ENCODE results near the gene AMBP. TPM values are rescaled to one million over a fixed set of nuclear protein-coding genes. Genes with fewer than 3 reads are reported as not detected.

Gene AMBP
- total RNA-seq, 1 experiment from 2014 or later = 0.20 TPM

- no peaks in the 10 kb centered on the region for H3K23me2 ChIP-seq (ENCODE audit: insufficient read length, low read depth, low read length, poor library complexity, severe bottlenecking)
- H3K4ac ChIP-seq (ENCODE audit: low read depth, low read length) = no peak overlapping the region
- no peak overlapping the region for H4K91ac ChIP-seq (ENCODE audit: insufficient read length, low read depth, low read length)
- H4K5ac ChIP-seq (ENCODE audit: insufficient read length, low read depth, low read length) = no peak overlapping the region
- H3K14ac ChIP-seq (ENCODE audit: insufficient read depth, low read length) = no peak overlapping the region; the same call in 1 of the 2 replicates
- H3K56ac ChIP-seq (ENCODE audit: insufficient read length, low read depth, low read length) = no peak overlapping the region
- H4K20me1 ChIP-seq (ENCODE audit: control insufficient read depth, insufficient read depth, insufficient read length) = no peaks in the 10 kb centered on the region
- DNase-seq = peak; percentile 11
- no peak overlapping the region for H4K8ac ChIP-seq (replicated peaks; ENCODE audit: insufficient read length, low read depth, low read length)
- no peak overlapping the region for H2BK5ac ChIP-seq (ENCODE audit: insufficient read length, low read length)
- no peak overlapping the region for H2BK12ac ChIP-seq (ENCODE audit: insufficient read length, low read depth, low read length)
- H3K4me2 ChIP-seq (ENCODE audit: insufficient read depth, insufficient read length, low read length) = no peak overlapping the region
- H2BK15ac ChIP-seq (ENCODE audit: low read depth, low read length) = no peak overlapping the region
- no peak overlapping the region for H3K9ac ChIP-seq (ENCODE audit: extremely low read depth, insufficient read length, low read length)
- Mint-ChIP-seq H3K9me3 (no peaks in the 10 kb centered on the region; a peak in 2 of 5 replicates), H3K27me3 (ENCODE audit: low read depth) (peaks cover 27% of the 10 kb centered on the region), H3K4me3 (no peak overlapping the region), H3K27ac (no peak overlapping the region), H3K36me3 (ENCODE audit: insufficient read depth in 1 of 3, low read depth in 3 of 3) (peaks cover 0 to 7% (median 2%) of the 10 kb centered on the region in 3 experiments; a peak in 3 of 7 replicates), H3K4me1 (peaks cover 0 to 7% of the 10 kb centered on the region in 2 experiments; a peak in 3 of 4 replicates)
- H2BK120ac ChIP-seq (ENCODE audit: low read depth, low read length, poor library complexity, severe bottlenecking) = no peak overlapping the region
- no peak overlapping the region for H3K23ac ChIP-seq (ENCODE audit: insufficient read length, low read depth, low read length)
- no peak overlapping the region for H2AK5ac ChIP-seq (ENCODE audit: insufficient read length, low read length)
- no peak for TF ChIP-seq CTCF (conservative IDR thresholded peaks at IDR 0.05)
- H3K4me1 ChIP-seq (ENCODE audit: insufficient read depth, low read length) = 0 out of 2 replicates have a peak, but pooled peaks cover 2% of the 10 kb centered on the region
- no peak overlapping the region for H2AFZ ChIP-seq (ENCODE audit: low read length)
- no peaks in the 10 kb centered on the region for H3K9me3 ChIP-seq (ENCODE audit: control insufficient read depth, low read depth, low read length)
- no peaks in the 10 kb centered on the region for H3K79me2 ChIP-seq (ENCODE audit: insufficient read depth, low read length)
- no peak overlapping the region for H3T11ph ChIP-seq (ENCODE audit: low read length)
- no peak overlapping the region for H3K18ac ChIP-seq (ENCODE audit: insufficient read length, low read depth, low read length)
- peaks cover 3% of the 10 kb centered on the region; the same call in 1 of the 2 replicates for H3K27me3 ChIP-seq (ENCODE audit: insufficient read depth, low read length)
- no CpG with 5 or more reads among the region's 4 CpGs for WGBS (ENCODE audit: extremely low coverage, insufficient read length, low lambda C conversion rate)
- H3K79me1 ChIP-seq (ENCODE audit: insufficient read depth, low read depth, low read length, poor library complexity, severe bottlenecking) = no peaks in the 10 kb centered on the region
- no peak overlapping the region for H3K27ac ChIP-seq (ENCODE audit: insufficient read length, low read depth, low read length)
- H2BK20ac ChIP-seq (ENCODE audit: low read depth, low read length, poor library complexity, severe bottlenecking) = no peak overlapping the region
Measured at GRCh38 chr9:114093031-114093471, 15.0 kb upstream of the AMBP start.
